OCI-LY7 (cell line): ENCODE results near the gene LDHAL6B. TPM values are rescaled to one million over a fixed set of nuclear protein-coding genes. Genes with fewer than 3 reads are reported as not detected.

Experiments used
- BruUV-seq: library from RNA; stranded (reverse); fragments of 400-500 nt; replicated peaks from 2 replicates; lab custom pipeline; 2021; lab: Mats Ljungman, UMichigan
- CTCF ChIA-PET: fragments of 300-600 bp; sonication (Branson Sonifier 250); formaldehyde crosslinking; loops from one replicate; lab custom pipeline; 2022; ENCODE audit warnings: antibody characterized with exemption; ENCODE audit not compliant: unreplicated experiment; lab: Charles Lee
- POLR2A ChIA-PET: fragments of 300-600 bp; sonication (Branson Sonifier 250); formaldehyde crosslinking; loops from one replicate; lab custom pipeline; 2022; ENCODE audit warnings: antibody characterized with exemption; lab: Charles Lee
- DNase-seq: peaks from one replicate; pipeline ENCODE4 v3.0.0-alpha.2; 2015; ENCODE audit warnings: low spot score
- H2AFZ ChIP-seq: fragments of 200-600 bp; sonication (generic), shearing (Covaris generic); 2 replicates; pipeline ENCODE4 v1.6.1; 2014; ENCODE audit warnings: mild to moderate bottlenecking, antibody characterized with exemption, low read length, moderate library complexity
- H3K27ac ChIP-seq: fragments of 200-600 bp; sonication (generic); 2 replicates; pipeline ENCODE4 v1.5.1; 2014; ENCODE audit warnings: mixed run types, low read depth, mild to moderate bottlenecking, moderate library complexity, low read length, inconsistent platforms; ENCODE audit not compliant: poor library complexity, severe bottlenecking
- H3K36me3 ChIP-seq: fragments of 200-600 bp; sonication (generic); 2 replicates; pipeline ENCODE4 v1.6.1; 2014; ENCODE audit warnings: mild to moderate bottlenecking, antibody characterized with exemption, low read length, moderate library complexity, mixed read lengths; ENCODE audit not compliant: insufficient read depth
- H3K4me1 ChIP-seq: fragments of 200-600 bp; sonication (generic); 2 replicates; pipeline ENCODE4 v1.5.1; 2014; ENCODE audit warnings: mild to moderate bottlenecking, low read length; ENCODE audit not compliant: insufficient read depth, poor library complexity, severe bottlenecking
- H3K4me2 ChIP-seq: fragments of 200-600 bp; sonication (generic); 2 replicates; pipeline ENCODE4 v1.6.1; 2014; ENCODE audit warnings: mild to moderate bottlenecking, low read length
- H3K4me3 ChIP-seq: fragments of 200-600 bp; sonication (generic); 2 replicates; pipeline ENCODE4 v1.5.1; 2014; ENCODE audit warnings: mild to moderate bottlenecking, low read depth, low read length; ENCODE audit not compliant: poor library complexity, severe bottlenecking
- H3K79me2 ChIP-seq: fragments of 200-600 bp; sonication (generic); 2 replicates; pipeline ENCODE4 v1.6.1; 2016; ENCODE audit warnings: low read depth, mild to moderate bottlenecking, low read length, moderate library complexity, mixed read lengths; ENCODE audit not compliant: insufficient read depth
- H3K9me2 ChIP-seq: fragments of 200-600 bp; sonication (generic); 2 replicates; pipeline ENCODE4 v1.6.1; 2016; ENCODE audit warnings: mild to moderate bottlenecking, low read length, mixed read lengths; ENCODE audit not compliant: insufficient read depth
- H3K9me3 ChIP-seq: fragments of 200-600 bp; sonication (generic); 2 replicates; pipeline ENCODE4 v1.6.1; 2014; ENCODE audit warnings: mild to moderate bottlenecking, mixed run types, low read length, mixed read lengths
- H4K20me1 ChIP-seq: fragments of 200-600 bp; sonication (generic); 2 replicates; pipeline ENCODE4 v1.6.1; 2014; ENCODE audit warnings: mild to moderate bottlenecking, antibody characterized with exemption, low read length, moderate library complexity, mixed read lengths; ENCODE audit not compliant: insufficient read depth
- EZH2phosphoT487 ChIP-seq: fragments of 200-600 bp; sonication (generic); IDR thresholded peaks from 2 replicates; pipeline ENCODE4 v1.6.1; 2018; ENCODE audit warnings: low read depth, borderline replicate concordance, mild to moderate bottlenecking, mixed run types, antibody characterized with exemption, low read length, moderate library complexity, mixed read lengths
- intact Hi-C: fragments of 100-400 bp; cut with micrococcal nuclease; formaldehyde crosslinking; loops from one replicate; pipeline ENCODE4 v1.10.0; 2022; ENCODE audit not compliant: unreplicated experiment
- total RNA-seq, 2 experiments: library from RNA; depleted of rRNA in 1 of 2; stranded (reverse); fragments of >200 nt in 1 of 2; shearing (Covaris generic) in 1 of 2; gene quantifications; 2 replicates each; pipeline ENCODE4 v1.2.3, GENCODE V29; 2014 to 2022
- TF ChIP-seq, protein P1 (sequence below): fragments of 200-600 bp; sonication (generic); conservative IDR thresholded peaks from 2 replicates; pipeline ENCODE4 v1.5.1; 2014; ENCODE audit warnings: mild to moderate bottlenecking, antibody characterized with exemption, low read length, moderate library complexity, mixed read lengths

The LDHAL6B gene
- total RNA-seq, 2 experiments from 2014 or later: 0.09 TPM; not detected in 1

DNA sequence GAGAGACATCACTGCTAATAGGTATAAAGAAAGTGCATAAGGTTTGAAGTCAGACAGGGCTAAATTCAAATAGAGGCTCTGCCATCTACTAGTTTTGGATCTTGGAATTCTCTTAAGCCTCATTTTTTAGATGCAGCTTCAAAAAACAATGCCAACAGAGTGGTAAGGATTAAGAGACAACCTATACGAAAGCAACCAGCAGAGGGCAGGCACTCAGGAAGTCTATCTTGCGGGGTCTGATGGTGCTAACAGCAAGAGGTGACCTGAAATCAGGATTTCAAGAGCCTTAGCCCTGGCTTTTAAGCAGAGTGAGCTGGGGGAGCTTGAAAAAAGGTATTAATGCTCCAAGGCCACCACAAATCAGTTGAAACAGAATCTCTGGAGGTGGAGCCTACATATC is 40.7 kb downstream of the LDHAL6B start:
- peak; percentile 88 for DNase-seq
- H3K27ac ChIP-seq: no peak overlapping the region

DNA sequence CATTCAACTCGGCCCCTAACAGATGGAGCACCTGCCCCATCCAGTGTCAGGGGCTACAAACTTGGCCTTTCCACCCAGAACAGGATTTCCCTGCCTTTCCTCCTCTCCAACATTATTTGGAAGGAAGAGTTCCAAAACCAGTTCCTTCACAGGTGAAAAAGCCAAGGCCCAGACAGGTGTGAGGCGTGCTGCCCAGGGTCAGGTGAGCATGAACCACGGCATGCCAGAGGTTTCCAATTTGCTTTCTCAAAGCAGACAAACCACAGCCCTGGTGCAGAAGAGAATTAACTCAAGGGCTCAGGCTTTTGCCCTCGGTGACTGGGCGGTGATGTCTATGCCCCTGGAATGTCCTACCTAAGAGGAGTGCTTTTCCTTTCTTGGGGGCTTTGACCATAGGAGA is 43.2 kb downstream of the LDHAL6B start:
- TF ChIP-seq EZH2phosphoT487: no peak
- TF ChIP-seq, protein P1, sequence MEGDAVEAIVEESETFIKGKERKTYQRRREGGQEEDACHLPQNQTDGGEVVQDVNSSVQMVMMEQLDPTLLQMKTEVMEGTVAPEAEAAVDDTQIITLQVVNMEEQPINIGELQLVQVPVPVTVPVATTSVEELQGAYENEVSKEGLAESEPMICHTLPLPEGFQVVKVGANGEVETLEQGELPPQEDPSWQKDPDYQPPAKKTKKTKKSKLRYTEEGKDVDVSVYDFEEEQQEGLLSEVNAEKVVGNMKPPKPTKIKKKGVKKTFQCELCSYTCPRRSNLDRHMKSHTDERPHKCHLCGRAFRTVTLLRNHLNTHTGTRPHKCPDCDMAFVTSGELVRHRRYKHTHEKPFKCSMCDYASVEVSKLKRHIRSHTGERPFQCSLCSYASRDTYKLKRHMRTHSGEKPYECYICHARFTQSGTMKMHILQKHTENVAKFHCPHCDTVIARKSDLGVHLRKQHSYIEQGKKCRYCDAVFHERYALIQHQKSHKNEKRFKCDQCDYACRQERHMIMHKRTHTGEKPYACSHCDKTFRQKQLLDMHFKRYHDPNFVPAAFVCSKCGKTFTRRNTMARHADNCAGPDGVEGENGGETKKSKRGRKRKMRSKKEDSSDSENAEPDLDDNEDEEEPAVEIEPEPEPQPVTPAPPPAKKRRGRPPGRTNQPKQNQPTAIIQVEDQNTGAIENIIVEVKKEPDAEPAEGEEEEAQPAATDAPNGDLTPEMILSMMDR: no peak
- Histone ChIP-seq H3K9me2 (no peaks in the 10 kb centered on the region), H2AFZ (peak overlapping the region; percentile 86; the same call in 1 of the 2 replicates), H3K9me3 (no peaks in the 10 kb centered on the region), H3K4me1 (peaks cover 75% of the 10 kb centered on the region), H3K27ac (no peak overlapping the region), H3K79me2 (no peaks in the 10 kb centered on the region), H3K4me3 (no peak overlapping the region), H3K36me3 (no peaks in the 10 kb centered on the region), H4K20me1 (no peaks in the 10 kb centered on the region), H3K4me2 (peak overlapping the region; percentile 67)
- intact Hi-C loops: loop anchor here (5.0 kb wide), 3 partner anchors 127 to 268 kb away; no protein-coding TSS in a partner anchor
- CTCF ChIA-PET: no interaction called here
- DNase-seq: no peak
- BruUV-seq: no TSS peak
- POLR2A ChIA-PET: interaction anchor here (1.2 kb wide), 1 partner anchor 162 kb away, joined by 3 read pairs; no protein-coding TSS in a partner anchor

More for the DNA sequence above, 40.7 kb downstream of the LDHAL6B start:
- no peaks in the 10 kb centered on the region for H4K20me1 ChIP-seq
- H3K79me2 ChIP-seq: no peaks in the 10 kb centered on the region
- POLR2A ChIA-PET: interaction anchor here (0.7 to 1.5 kb wide), 5 partner anchors 8 to 135 kb away, joined by 3 to 5 read pairs (median 4); no protein-coding TSS in a partner anchor
- no peaks in the 10 kb centered on the region for H3K9me2 ChIP-seq
- H3K4me1 ChIP-seq: peaks cover 64% of the 10 kb centered on the region
- TF ChIP-seq EZH2phosphoT487: no peak
- TF ChIP-seq, protein P1: peak; percentile 93
- H3K4me3 ChIP-seq: no peak overlapping the region
- no peaks in the 10 kb centered on the region for H3K36me3 ChIP-seq
- intact Hi-C loops: loop anchor here (1.0 to 5.0 kb wide), 4 partner anchors 130 to 246 kb away; no protein-coding TSS in a partner anchor
- no peak overlapping the region for H3K4me2 ChIP-seq
- CTCF ChIA-PET: interaction anchor here (0.9 to 2.1 kb wide), 4 partner anchors 51 to 244 kb away, joined by 3 to 7 read pairs (median 4); no protein-coding TSS in a partner anchor
- H3K9me3 ChIP-seq: no peaks in the 10 kb centered on the region
- H2AFZ ChIP-seq: peak overlapping the region; percentile 14; the same call in 1 of the 2 replicates
- BruUV-seq: no TSS peak

DNA sequence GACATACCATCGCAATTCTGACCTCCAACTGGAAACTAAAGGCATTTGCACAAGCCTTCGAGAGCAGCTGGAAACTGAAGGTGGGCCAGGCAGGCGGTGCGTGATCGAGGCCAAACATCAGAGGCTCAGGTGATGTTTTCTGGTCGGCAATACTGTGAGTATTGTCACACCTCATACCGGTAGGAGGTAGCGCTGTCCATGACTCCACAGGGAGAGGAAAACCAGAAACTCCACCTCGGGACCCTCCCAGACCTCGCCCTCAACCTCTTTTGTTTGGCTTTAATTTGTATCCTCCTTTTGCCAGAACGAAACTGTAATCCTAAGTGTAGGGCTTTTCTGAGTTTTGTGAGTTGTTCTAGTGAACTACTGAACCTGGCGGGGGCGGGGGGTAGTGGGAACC is 43.6 kb downstream of the LDHAL6B start:
- H3K79me2 ChIP-seq: no peaks in the 10 kb centered on the region
- ChIA-PET POLR2A (interaction anchor here (0.6 to 1.2 kb wide), 5 partner anchors 12 to 1232 kb away, joined by 3 to 6 read pairs (median 3); no protein-coding TSS in a partner anchor), CTCF (no interaction called here)
- no peaks in the 10 kb centered on the region for H3K36me3 ChIP-seq
- peak overlapping the region; percentile 67 for H3K4me2 ChIP-seq
- no peaks in the 10 kb centered on the region for H4K20me1 ChIP-seq
- TF ChIP-seq, protein P1: no peak
- TF ChIP-seq EZH2phosphoT487: no peak
- H3K9me2 ChIP-seq: no peaks in the 10 kb centered on the region
- DNase-seq: no peak
- H3K9me3 ChIP-seq: no peaks in the 10 kb centered on the region
- H3K27ac ChIP-seq: peak overlapping the region; percentile 51
- intact Hi-C loops: loop anchor here (5.0 kb wide), 1 partner anchor 268 kb away; no protein-coding TSS in a partner anchor
- H2AFZ ChIP-seq: peak overlapping the region; percentile 86
- no peak overlapping the region for H3K4me3 ChIP-seq
- peaks cover 71% of the 10 kb centered on the region for H3K4me1 ChIP-seq
- BruUV-seq: no TSS peak
